Fibroblast of lung (primary cell): ENCODE data around the gene COL9A3.

Experiments
- EZH2 ChIP-seq: IDR thresholded peaks from 2 replicates; pipeline ENCODE4 v1.5.1; 2012; ENCODE audit warnings: low read length, control low read depth, mild to moderate bottlenecking; ENCODE audit errors: missing control alignments
- TF ChIP-seq, protein P1 (sequence below), 2 donors: IDR thresholded peaks in 1 of 2; conservative IDR thresholded peaks in 1 of 2; 1 replicate in 1 of 2; 2 replicates in 1 of 2; pipeline ENCODE4 v1.5.1; 2011 to 2012; ENCODE audit warnings: low read length in 2 of 2, control low read depth in 1 of 2, inconsistent platforms in 1 of 2, low read depth in 1 of 2, mild to moderate bottlenecking in 1 of 2

DNA sequence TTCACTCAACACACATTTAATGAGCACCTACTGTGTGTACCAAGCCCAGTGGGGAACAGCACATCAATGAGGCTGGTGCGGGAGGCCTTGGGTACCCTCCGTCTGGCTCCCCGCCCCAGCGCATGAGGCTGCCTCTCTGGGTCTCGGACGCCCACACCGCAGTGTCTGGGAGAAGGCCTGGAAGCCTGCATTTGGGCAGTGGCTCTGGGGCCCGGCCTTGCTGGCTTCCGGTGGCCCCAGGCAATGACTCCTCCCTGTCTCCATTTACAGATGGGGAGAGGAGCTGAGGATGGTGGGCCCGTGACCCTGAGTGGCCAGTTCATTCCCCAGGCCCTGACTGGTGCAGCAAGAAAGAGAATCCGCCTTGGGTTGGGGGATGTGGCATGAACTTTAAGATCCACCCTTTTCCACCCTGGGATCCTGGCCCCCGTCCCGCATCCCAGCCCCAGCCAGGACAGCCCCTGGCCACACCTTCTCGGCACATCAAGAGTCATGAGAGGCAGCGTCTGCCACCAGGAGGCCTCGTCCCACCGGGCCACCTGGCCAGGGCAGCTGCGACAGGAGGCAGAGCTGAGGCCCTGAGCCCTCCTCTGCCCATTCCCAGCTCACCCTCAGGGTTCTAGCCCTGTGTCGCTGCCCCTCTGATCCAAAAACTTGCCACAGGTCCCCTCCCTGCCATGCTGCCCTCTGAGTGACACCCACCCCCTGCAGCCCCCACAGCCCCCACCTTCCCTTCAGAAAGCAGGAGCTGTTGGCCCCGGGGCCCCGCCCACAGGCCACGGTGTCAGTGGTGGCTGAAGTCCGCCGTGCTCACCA lies 38.0 kb upstream of the COL9A3 start:
- no peak for TF ChIP-seq EZH2
- TF ChIP-seq, protein P1, sequence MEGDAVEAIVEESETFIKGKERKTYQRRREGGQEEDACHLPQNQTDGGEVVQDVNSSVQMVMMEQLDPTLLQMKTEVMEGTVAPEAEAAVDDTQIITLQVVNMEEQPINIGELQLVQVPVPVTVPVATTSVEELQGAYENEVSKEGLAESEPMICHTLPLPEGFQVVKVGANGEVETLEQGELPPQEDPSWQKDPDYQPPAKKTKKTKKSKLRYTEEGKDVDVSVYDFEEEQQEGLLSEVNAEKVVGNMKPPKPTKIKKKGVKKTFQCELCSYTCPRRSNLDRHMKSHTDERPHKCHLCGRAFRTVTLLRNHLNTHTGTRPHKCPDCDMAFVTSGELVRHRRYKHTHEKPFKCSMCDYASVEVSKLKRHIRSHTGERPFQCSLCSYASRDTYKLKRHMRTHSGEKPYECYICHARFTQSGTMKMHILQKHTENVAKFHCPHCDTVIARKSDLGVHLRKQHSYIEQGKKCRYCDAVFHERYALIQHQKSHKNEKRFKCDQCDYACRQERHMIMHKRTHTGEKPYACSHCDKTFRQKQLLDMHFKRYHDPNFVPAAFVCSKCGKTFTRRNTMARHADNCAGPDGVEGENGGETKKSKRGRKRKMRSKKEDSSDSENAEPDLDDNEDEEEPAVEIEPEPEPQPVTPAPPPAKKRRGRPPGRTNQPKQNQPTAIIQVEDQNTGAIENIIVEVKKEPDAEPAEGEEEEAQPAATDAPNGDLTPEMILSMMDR (conservative IDR thresholded peaks at IDR 0.05 in 1 of 2, IDR thresholded peaks at IDR 0.05 in 1 of 2; ENCODE audit: low read depth in 1 of 2, low read length in 2 of 2) = no peak
